HL-60/S4 treated with phorbol 12-myristate 13-acetate at 8.2 ng/mL for 4 days and 3 days (cell line): Measurements from ENCODE around the gene PEX14.
"Not testable (repeated sequence)": the region's sequence is repeated elsewhere in the genome, so short reads cannot be mapped to it uniquely, and the experiment has no call there.

Experiments
- in situ Hi-C: fragments of 300-500 bp; cut with MboI; formaldehyde crosslinking; loops from 2 replicates; pipeline ENCODE4 v1.15.0; 2022; ENCODE audit warnings: low sequenced_read_pairs

The PEX14 gene, protein sequence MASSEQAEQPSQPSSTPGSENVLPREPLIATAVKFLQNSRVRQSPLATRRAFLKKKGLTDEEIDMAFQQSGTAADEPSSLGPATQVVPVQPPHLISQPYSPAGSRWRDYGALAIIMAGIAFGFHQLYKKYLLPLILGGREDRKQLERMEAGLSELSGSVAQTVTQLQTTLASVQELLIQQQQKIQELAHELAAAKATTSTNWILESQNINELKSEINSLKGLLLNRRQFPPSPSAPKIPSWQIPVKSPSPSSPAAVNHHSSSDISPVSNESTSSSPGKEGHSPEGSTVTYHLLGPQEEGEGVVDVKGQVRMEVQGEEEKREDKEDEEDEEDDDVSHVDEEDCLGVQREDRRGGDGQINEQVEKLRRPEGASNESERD

DNA sequence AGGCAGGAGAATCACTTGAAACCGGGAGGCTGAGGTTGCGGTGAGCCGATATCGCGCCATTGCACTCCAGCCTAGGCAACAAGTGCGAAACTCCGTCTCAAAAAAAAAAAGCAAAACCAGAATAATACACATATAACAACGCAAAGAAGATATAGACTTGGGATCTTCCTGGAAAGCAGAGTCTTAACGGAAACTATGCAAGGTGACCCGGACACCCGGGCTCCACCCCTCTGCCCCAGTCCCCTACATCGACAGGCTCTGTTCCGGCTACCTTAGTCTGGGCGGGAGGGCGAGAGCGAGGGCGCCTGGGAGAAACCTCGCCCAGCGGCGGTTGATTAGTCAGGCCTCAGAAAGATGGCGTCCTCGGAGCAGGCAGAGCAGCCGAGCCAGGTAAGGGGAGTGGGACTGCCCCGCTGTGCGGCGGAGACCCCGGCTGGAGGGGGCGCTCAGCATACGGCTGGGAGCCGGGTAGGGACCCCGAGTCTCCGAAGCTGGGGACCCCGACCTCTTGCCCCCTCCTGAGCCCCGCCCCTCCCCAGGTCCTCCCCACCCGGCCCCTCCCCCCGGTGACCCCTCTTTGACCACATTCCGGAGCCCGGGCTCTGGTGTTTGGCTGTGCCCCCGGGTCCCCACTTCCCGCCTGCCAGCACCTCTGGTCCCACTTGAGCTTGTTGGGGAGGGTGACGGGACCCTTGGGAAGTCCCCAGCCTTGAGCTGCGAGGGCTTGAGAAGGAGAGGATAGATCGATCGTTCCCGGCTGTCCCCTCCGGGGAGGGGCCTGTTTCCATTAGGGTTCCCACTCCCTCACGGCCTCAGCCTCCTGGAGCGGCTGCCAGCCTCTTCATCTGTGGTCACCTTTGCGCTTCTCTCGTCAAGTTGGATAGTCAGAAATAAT lies at the start of gene PEX14:
TSS of gene PEX14 (plus strand) at position 338 of the 895 bp plus-strand sequence. CDS start at position 355, 17 bp downstream.
- in situ Hi-C loops: no loop called here

DNA sequence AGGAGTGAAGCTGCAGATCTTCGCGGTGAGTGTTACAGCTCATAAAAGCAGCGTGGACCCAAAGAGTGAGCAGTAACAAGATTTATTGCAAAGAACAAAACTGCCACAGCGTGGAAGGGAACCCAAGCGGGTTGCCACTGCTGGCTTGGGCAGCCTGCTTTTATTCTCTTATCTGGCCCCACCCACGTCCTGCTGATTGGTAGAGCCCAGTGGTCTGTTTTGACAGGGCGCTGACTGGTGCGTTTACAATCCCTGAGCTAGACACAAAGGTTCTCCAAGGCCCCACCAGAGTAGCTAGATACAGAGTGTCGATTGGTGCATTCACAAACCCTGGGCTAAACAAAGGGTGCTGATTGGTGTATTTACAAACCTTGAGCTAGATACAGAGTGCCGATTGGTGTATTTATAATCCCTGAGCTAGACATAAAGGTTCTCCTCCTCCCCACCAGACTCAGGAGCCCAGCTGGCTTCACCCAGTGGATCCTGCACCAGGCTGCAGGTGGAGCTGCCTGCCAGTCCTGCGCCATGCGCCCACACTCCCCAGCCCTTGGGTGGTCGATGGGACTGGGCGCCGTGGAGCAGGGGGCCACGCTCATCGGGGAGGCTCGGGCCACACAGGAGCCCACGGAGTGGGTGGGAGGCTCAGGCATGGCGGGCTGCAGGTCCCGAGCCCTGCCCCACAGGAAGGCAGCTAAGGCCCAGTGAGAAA lies 48.8 kb upstream of the PEX14 start:
- in situ Hi-C loops: not testable (repeated sequence)

DNA sequence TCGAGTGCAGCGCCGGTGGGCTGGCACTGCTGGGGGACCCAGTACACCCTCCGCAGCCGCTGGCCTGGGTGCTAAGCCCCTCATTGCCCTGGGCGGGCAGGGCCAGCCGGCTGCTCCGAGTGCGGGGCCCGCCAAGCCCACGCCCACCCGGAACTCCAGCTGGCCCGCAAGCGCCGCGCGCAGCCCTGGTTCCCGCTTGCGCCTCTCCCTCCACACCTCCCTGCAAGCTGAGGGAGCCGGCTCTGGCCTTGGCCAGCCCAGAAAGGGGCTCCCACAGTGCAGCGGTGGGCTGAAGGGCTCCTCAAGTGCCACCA lies 48.3 kb upstream of the PEX14 start:
- in situ Hi-C loops: not testable (repeated sequence)

DNA sequence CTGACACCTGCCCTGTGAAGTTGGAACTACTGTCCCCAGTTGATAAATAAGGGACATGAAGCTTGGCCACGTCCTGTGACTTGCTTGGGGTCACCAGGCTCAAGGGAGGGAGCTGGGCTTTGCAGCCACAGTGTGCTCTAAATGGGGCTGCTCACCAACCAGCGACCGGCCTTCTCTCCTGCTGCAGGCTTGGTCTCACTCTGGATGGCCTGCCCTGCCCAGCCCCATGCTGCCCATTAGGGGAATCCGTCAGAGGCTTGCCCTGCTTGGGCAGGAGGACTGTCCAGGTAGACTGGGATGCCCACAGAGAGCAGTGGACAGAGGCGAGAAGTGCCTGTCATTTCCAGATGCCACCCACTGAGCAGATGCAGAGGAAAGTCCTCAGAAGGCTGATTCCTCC lies 45.8 kb upstream of the PEX14 start:
- in situ Hi-C loops: no loop called here

DNA sequence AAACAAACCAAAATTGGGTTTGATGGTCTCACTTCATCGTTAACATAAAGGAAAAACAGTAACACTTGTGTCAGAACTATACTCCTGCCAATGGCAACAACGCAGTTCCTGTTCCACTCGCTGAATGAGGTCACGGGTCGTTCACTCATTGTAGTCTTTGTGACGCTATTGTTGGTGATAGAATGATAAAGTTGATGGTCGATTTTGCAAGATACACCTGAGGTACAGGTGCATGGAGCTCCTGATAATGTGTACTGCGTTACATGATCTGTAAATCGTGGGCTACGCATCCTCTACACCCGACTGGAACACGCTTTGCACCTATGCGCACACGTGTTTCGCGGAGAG lies 44.9 kb upstream of the PEX14 start:
- in situ Hi-C loops: no loop called here

DNA sequence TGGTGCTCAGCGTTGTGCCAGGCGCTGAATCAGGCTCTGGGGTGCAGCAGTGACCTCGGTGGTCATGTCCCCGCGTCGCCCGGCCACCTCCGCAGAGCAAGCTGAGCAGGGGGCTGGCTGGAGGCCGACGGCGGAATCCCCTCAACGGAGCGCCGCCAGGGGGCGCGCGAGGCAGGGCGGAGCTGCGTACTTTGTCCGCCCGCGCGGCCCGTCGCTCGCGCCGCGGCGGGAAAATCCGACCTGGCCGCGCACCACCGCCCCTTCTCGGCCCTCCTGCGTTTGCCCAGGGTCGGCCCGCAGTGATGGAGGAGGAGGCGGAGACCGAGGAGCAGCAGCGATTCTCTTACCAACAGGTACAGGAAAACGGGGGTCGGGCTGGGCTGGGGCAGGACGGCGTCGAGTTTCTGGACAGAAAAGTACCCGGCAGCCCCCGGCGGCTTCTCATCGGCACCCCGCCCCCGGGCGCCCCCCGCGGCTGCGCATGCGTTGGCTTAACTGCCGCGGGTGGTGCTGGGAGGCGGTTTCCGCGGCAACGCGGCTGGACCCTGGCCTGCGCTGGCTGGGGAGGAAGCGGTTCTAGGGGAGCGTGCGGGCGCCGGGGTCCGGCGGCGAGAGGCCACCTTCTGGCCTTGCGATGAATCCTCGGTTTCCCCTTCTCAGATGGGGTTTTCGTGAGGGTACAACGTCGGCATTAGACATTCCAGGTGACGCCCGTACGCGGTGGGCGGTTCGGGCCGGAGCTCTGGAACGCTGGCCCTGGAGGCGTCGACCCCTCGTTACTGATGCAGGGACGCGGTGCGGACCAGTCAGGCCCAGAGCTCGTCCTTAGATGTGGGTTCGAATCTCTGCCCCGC lies 44.3 kb upstream of the PEX14 start, which contains the start of gene CENPS:
TSS of gene CENPS (plus strand) at position 218 of the 854 bp plus-strand sequence. CDS start at position 303, 85 bp downstream.
- in situ Hi-C loops: no loop called here

DNA sequence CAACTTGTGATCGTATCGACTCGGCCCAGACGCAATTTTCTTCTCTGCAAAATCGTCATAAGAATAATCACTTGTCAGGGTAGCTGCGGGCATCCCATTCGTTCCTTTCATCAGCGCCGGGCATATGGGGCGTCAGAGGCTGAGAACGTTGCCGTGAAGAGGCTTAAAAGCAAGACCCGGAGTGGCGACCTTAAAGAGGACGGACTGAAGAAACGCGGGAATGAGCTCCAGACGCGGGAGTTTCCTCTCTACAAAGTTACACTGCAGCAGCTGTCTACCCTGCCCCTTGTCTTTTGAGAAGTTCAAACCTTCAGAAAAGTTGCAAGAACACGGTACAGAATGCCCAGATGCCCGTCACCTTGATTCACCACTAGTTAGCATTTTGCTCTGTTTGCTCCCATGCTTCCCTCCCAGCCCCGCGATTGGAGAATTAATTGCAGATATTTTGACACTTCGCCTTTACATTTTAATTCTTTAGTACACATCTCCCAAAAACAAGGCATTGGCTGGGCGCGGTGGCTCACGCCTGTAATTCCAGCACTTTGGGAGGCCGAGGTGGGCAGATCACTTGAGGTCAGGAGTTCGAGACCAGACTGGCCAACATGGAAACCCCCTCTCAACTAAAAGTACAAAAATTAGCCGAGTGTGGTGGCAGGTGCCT lies 43.5 kb upstream of the PEX14 start:
- in situ Hi-C loops: no loop called here

DNA sequence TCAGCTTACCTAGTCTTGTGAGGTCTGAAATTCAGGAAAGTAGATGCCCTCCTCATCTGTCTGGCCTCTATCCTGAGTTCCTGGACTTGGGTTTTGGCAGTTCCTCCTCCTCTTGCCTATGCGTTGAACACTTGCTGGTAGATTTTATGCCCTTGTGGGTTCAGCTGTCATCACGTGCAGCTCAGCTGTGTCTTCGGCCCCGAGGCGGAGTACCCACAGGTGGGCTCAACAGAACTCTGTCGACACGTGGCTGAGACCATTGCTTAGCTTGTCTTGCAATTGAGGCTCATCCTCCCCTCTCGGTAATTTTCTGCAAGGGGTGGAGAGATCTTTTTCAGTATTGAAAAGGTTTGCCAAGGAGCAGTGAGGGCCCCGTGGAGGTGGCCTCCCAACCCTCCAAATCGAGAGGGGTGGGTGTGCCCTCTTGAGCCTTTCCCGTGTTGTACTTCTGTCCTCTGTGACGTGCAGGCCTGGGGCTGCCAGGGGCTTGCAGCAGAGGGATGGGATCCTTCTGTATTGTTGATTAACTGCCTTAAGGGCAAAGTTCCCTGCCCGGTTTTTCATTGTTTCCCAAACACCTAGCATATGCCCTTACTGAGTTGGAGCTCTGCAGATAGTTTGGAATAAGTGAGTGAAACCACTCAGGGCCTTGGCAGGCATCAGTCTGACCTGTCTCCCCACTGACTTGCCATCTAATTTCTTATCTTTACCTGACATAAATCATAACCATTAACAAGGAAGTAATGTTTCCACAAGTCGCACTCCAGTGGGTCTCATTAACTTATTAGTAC lies 41.6 kb upstream of the PEX14 start:
- in situ Hi-C loops: no loop called here

DNA sequence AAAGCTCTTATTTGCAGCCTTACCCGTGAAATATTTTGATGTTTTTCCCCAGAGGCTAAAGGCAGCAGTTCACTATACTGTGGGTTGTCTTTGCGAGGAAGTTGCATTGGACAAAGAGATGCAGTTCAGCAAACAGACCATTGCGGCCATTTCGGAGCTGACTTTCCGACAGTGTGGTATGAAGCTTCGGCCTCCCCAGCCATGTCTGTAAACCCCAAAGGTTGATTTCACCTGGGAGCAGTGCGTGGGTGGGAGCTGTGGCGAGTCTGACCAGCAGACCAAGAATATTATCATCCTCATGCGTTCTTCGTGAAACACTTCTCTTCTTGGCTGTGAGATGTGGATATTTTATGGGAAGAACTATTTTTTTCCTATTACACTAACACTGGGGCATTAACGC lies 41.0 kb upstream of the PEX14 start:
- in situ Hi-C loops: no loop called here

DNA sequence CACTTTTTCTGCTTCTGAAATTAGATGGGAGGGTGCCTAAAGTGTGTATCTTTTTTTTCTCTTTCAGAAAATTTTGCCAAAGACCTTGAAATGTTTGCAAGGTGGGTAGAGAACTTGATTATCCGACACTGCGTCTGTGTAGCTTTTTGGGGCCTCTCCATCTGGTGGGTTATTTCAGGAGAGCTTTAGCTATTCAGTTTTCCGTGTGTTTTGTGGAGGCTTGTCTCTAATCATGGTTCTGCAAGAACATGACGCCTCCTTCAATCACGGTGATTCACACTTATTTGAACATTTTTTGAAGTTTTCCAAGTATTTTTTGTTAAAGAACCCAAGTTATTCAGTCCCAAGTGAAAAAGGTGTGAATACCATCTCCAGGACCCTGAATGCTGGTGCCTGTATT lies 40.2 kb upstream of the PEX14 start:
- in situ Hi-C loops: no loop called here

DNA sequence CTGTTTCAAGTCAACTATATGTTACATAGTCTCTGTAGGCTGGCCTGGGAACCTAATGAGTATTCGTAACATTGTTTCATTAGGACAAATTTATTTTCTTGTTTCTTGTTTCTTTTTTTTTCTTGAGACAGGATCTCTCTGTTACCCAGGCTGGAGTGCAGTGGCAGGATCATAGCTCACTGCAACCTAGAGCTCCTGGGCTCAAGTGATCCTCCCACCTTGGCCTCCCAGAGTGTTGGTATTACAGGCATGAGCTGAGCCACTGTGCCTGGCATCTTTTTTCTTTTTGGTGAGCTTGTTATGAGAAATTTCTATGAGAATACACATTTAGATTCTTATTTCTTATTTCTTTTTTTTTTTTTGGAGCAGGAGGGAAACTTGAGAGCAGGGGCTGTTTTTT lies 37.7 kb upstream of the PEX14 start:
- in situ Hi-C loops: no loop called here

DNA sequence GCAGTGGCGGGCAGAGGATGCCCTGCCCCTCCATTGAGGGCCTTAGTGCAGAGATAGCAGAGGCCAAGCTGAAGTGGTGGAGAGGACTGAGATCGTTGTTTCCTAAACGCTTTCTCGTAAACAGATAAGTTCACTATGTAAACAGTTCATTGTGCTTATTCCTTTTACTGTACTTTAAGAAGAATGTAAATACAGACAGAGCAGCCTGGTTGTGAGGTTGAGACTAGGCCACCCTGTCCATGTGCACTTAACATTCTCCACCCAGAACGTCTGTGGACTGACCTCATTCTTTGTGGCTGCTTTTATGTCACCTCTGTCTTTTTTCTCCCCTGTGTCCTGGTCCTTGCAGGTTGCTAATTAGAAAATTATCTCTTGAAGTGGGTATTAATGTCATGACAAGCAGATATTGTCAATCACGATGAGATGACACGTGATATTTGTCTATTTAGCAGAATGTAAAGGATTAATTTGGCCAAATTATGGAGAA lies 36.0 kb upstream of the PEX14 start:
- in situ Hi-C loops: no loop called here

DNA sequence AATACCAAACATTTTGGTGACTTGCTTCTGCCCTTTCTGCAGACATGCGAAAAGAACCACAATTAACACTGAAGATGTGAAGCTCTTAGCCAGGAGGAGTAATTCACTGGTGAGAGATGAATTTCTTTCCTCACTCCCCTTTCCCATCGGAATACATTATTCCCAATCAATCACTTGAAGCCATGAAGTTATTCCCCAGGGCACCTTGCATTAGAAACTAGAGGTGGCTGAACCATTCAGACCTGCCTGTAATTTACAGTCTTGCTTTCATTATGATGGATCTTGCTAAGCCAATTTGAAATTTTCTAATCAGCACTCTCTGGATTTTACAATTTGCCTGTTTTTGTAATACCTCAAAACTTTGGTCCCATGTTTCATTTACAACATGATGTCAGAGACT lies 34.4 kb upstream of the PEX14 start:
- in situ Hi-C loops: no loop called here

DNA sequence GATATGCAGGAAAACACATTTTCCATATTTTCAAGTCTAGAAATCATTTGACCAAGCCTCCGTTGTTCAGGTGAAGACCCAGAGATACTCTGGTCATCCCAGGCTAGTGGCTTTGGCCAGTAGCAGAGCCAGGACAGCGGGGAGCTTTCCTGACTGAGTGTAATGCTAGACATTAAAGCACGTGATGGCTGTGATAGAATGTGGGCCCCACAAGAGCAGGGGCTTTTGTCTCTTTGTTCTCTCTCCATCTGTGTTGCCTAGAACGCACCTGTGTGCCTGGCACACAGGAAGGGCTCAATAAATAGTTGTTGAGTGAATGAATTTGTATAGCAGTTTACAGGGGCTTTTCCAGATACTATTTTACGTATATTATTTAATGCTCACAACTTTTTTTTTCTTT lies 34.0 kb upstream of the PEX14 start:
- in situ Hi-C loops: no loop called here

DNA sequence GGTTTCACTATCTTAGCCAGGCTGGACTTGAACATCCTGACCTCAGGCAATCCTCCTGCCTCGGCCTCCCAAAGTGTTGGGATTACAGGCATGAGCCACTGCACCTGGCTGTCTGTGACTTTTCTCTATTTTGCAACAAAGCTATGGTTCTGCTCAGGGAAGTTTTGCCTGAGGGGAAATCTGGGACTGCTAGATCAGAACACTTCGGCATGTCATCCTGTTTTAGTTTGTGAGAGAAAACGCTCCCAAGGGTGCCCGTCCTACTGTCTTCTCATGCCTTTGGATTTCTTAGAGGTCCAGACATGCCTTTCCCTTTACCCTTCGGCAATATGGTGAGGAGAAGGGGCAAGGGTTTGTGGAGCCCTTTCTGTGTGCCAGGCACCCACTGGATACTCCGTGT lies 30.5 kb upstream of the PEX14 start:
- in situ Hi-C loops: no loop called here

DNA sequence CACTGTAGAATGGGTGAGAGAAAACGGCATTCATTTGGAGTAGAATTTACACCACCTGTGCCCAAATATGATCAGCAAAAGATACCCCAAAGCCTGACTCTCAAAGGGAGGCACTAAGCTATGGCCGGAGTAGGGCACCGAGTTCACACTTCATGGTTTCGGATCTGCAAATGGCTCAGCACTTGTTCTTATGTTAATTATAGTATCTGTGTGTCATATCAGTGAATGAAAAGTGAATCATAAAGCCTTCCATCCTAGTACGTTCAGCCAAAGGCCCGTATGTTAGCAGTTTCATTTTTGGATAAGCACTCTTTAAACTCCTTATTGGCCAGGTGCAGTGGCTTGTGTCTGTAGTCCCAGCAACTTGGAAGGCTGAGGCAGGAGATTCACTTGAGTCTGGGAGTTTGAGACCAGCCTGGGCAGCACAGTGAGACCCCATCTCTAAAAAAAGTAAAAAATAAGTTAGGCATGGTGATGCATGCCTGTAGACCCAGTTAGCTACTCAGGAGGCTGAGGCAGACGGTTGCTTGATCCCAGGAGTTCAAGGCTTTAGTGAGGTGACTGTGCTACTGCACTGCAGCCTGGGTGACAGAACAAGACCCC lies 29.9 kb upstream of the PEX14 start:
- in situ Hi-C loops: no loop called here

DNA sequence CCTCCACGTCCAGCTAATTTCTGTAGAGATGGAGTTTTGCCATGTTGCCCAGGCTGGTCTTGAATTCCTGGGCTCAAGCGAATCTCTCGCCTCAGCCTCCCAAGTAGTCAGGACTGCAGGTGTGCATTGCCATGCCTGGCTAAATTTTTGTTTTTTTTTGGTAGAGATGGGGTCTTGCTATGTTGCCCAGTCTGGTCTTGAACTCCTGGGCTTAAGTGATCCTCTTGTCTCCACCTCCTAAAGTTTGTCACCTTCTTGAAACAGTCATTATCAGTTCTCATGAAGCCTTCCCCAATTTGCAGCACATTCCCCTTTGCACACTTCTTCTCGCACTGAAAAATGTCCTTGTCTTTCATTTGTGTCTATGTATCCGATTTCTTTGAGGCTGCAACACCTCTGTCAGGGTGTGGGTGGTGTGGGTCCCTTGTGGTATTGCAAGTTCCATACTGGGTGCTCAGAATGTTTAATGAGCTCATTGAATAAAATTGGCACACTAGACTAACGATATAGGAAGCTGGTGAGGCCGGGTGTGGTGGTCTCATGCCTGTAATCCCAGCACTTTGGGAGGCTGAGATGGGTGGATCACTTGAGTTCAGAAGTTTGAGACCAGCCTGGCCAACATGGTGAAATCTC lies 27.8 kb upstream of the PEX14 start:
- in situ Hi-C loops: no loop called here

DNA sequence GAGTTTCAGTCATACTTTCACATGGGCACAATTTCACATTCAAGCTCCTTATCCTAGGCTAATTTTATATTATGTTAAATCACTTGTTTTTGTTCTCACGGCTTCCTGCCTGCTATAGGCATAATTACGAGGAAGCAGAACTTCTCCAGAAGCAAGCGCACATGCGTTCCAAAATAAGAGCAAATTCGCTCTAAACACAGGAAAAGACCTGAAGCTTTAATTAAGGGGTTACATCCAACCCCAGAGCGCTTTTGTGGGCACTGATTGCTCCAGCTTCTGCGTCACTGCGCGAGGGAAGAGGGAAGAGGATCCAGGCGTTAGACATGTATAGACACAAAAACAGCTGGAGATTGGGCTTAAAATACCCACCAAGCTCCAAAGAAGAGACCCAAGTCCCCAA lies 25.0 kb upstream of the PEX14 start, which contains the start of gene CORT:
TSS of gene CORT (plus strand) at position 281 of the 400 bp plus-strand sequence. CDS start 193 bp downstream, outside the sequence.
- in situ Hi-C loops: no loop called here
